Stimulated activated CD4-positive, alpha-beta T cell treated with anti-CD3 and anti-CD28 coated beads, Interleukin-12 subunit alpha, Interleukin-12 subunit beta, amount 100 ng/mL, for 48 hours (primary cell): ENCODE data around the gene MYADM.
"Not testable (repeated sequence)": the region's sequence is repeated elsewhere in the genome, so short reads cannot be mapped to it uniquely, and the experiment has no call there.

Experiments
- DNase-seq, 3 donors: peaks; one replicate each; pipeline ENCODE4 v3.0.0-alpha.2; 2020; ENCODE audit warnings: low read depth in 2 of 3, low spot score in 1 of 3

MYADM gene

DNA sequence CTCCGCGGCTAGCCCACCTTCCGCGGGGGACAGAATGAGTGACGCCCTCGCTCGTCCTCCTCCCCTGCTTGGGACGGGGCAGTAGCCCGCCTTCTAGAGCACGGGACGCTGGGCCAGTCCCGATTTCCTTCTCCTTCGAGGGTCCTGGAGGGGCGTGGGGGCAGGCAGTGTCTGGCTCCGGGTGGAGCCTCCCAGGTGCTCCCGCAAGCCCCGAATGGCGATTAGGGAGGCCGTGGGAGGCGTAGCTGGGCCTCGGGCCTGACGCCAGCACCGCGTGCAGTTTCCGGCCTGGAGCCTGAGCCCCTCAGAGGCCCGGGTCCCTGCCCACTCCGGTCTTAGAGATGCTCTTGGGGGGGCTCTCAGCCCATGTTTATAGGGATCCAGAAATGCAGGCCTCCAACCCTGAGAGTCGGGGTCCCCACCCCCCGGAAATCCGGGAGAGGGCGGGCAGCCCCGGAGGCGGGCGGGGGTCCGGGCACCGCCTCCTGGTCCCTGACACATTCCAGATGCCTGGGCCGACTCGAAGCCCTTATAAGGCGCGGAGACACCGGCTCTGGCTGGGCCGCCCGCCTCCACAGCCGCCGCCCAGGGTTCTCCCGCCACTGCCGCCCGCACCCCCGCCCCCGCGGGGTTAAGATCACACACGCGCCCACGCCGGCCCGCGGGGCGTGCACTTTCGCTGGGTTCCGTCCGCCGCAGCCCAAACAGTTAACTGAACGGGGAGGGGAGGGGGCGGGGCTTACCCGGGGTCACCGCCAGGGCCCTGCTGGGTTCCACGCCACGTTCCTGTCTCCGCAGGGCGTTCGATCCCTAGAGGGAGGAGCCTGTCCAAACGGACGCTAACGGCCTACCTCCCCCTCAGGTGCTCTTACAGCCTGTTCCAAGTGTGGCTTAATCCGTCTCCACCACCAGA is 1.5 kb downstream of the MYADM start:
- peak; percentile 73 to 81 (median 75) for DNase-seq

DNA sequence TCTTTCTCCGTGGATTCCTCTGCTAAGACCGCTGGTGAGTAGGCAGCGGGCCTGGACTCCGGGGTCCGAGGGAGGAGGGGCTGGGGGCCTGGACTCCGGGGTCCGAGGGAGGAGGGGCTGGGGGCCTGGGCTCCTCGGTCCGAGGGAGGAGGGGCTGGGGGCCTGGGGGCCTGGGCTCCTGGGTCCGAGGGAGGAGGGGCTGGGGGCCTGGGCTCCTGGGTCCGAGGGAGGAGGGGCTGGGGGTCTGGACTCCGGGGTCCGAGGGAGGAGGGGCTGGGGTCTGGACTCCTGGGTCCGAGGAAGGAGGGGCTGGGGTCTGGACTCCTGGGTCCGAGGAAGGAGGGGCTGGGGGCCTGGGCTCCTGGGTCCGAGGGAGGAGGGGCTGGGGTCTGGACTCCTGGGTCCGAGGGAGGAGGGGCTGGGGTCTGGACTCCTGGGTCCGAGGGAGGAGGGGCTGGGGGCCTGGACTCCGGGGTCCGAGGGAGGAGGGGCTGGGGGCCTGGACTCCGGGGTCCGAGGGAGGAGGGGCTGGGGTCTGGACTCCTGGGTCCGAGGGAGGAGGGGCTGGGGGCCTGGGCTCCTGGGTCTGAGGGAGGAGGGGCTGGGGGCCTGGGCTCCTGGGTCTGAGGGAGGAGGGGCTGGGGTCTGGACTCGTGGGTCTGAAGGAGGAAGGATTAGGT is 2.3 kb downstream of the MYADM start:
- not testable (repeated sequence) for DNase-seq

DNA sequence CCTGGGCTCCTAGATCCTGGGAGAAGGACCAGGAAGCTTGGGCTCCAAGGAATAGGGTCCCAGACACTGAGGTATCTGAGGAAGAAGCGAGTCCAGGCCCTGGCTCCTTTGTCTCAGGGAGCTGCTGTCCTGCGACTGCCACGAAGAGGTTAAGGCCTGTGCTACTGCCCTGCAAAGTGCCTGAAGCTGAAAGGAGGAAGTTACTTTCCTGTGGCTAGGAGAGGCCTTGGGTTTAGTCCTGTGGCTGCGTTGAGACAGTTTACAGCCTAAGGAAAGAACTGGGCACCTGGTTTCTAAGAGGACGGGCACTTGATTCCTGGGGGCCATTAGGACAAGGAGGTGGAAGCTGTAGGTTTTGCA is 2.8 kb downstream of the MYADM start:
- no peak for DNase-seq

DNA sequence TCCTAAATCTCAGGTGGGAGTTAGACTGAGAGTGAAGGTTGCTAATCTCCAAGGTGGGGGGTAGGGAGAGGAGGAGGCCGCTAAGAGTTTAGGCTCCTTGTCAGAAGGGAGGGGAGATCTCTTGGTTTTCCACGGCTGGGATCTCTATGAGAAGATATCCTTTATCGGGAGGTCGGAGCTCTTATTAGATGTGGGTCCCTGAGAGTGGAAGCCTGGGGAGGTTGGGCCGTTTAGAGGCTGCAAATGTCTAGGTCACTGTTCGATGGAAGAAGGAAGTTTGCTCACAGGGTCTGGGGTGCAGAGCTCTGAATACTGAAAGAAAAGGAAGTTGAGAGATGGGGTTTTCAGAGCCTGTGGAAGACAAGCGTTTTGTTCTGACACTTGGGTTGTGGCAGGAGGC is 3.8 kb downstream of the MYADM start:
- no peak for DNase-seq

DNA sequence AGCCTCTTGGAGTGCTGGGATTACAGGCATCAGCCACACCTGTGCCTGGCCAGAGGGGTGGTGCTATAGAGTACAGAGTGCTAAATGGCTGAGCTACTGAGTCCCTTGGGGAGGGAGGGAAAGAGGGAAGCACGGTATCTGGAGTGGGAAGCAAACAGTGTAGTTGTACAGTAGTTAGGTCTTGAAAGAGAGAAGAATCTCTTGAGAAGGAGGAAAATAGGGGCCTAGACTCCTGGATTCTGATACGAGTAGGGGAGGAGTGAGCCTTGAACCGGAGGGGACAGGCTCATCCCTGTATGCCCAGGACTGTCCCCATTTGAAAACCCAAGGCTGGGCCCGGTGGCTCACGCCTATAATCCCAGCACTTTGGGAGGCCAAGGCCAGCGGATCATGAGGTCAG is 5.1 kb downstream of the MYADM start:
- DNase-seq, result no peak

DNA sequence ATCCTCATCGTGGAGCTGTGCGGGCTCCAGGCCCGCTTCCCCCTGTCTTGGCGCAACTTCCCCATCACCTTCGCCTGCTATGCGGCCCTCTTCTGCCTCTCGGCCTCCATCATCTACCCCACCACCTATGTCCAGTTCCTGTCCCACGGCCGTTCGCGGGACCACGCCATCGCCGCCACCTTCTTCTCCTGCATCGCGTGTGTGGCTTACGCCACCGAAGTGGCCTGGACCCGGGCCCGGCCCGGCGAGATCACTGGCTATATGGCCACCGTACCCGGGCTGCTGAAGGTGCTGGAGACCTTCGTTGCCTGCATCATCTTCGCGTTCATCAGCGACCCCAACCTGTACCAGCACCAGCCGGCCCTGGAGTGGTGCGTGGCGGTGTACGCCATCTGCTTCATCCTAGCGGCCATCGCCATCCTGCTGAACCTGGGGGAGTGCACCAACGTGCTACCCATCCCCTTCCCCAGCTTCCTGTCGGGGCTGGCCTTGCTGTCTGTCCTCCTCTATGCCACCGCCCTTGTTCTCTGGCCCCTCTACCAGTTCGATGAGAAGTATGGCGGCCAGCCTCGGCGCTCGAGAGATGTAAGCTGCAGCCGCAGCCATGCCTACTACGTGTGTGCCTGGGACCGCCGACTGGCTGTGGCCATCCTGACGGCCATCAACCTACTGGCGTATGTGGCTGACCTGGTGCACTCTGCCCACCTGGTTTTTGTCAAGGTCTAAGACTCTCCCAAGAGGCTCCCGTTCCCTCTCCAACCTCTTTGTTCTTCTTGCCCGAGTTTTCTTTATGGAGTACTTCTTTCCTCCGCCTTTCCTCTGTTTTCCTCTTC is 6.3 kb downstream of the MYADM start:
- DNase-seq, result no peak

DNA sequence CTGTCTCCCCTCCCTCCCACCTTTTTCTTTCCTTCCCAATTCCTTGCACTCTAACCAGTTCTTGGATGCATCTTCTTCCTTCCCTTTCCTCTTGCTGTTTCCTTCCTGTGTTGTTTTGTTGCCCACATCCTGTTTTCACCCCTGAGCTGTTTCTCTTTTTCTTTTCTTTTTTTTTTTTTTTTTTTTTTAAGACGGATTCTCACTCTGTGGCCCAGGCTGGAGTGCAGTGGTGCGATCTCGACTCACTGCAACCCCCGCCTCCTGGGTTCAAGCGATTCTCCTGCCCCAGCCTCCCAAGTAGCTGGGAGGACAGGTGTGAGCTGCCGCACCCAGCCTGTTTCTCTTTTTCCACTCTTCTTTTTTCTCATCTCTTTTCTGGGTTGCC is 6.9 kb downstream of the MYADM start:
- DNase-seq, result no peak

DNA sequence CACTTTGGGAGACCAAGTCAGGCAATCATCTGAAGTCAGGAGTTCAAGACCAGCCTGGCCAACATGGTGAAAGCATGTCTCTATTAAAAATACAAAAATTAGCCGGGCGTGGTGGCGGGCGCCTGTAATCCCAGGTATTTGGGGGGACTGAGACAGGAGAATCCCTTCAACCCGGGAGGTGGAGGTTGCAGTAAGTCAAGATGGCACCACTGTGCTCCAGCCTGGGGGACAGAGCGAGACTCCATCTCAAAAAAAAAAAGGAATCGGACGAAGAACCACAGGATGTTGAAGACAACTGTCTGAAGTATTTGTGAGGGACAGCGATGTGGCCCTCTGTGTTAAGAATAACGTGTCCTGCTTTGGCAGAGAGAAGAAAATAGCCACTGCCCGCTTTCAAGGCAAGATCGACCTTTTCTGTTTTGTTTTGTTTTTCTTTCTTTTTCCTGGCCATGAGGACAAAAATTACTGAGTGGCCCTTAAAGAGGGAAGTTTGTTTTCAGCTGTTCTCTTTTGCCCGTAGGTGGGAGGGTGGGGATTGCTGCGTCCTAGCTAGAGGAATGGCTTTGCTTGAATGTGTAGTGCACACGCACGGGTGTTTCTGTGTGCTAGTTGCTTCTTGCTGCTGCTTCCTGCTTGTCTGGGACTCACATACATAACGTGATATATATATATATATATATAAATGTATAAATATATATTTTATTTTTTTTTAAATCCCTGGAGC is 8.1 kb downstream of the MYADM start:
- DNase-seq, result no peak

DNA sequence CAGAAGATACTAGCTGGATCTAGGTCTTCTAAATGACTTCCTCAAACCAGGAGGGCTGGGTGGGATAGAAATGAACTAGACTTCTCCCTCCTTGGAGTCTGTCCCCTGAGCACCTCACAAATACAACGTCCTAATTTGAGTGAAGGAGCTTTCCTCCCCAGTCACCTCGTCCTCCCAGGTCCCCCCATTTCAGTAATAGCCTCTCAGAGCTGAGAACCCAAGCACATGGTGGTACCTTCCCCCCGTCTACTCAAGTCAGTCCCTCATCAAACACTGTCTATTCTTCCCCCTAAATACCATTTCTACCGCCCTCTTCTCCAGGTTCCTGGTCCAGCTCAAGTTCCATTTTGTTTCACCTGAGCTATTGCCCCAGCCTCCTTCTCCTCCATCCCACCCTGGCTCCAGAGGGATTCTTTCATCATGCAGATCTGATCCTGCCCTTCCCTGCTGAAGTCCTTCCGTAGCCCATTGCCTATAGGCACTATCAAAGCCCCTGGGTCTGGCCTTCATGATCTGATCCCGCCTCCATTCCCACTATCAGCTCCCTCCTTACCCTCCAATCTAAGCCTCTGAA is 9.1 kb downstream of the MYADM start:
- DNase-seq, result no peak

DNA sequence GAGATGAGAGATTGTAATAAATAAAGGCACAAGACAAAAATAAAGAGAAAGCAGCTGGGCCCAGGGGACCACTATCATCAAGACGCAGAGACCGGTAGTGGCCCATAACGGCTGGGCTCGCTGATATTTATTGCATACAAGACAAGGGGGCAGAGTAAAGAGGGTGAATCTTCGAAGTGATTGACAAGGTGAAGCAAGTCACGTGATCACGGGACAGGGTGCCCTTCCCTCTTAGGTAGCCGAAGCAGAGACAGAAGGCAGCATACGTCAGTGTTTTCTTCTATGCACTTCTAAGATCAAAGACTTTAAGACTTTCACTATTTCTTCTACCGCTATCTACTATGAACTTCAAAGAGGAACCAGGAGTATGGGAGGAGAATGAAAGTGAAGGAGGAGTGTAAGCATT is 9.7 kb downstream of the MYADM start:
- no peak for DNase-seq

DNA sequence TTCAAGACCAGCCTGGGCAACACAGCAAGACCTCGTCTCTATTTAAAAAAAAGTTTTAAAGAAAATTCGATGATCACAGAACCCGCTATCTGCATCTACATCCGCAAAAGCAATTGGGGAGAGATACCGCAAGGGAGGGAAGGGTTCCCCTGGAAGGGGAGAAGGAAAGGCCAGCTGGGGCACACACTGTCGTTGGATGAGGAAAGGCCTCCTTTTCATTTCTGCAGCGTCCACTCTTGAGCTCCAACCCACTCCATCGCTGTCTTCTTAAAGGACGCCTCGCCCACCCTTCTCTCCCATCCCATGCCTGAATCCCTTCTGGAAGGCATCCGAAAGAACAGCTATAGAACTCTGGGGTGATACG is 11.1 kb downstream of the MYADM start:
- no peak for DNase-seq

DNA sequence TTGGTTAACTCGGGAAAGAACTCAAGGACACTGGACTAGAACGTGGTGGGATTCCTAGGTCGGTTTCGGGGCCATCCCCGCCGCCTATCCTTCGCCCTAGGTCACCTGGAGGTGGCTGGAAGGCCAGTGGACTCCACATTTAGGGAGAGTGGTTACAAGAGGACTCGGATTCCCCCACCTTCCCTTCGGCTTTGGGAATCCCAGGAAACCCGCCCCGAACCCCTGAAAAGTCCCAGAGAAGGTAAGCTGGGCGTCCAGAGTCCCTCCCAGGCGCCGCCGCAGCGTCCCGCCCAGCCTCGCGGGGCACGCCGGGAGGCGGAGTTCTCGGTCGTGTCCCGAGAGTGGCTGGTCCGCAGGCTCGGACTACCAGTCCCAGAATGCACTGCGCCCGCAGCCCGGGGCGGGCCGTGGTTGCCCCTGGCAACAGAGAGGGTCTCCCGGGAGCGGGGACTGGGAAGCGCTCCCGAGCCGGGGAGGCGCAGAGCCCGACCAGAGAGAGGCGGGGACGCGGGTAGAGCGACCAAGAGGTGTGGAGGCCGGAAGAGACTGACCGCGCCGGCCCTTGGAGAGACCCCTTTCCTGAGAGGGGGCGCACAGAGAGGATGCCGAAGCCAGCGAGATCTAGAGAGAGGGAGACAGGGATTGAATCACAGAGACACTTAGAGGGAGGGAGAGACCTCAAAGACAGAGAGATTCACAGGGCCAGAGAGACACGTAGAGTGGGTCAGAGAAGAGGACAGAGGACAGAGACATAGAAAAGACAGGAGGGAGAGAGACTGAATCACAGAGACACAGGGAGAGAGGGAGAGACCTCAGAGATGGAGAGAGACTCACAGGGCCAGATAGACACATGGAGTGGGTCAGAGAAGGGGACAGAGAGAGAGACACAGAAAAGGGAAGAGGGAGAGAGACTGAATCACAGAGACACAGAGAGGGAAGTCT is 11.7 kb downstream of the MYADM start:
- peak; percentile 68 to 84 (median 75) for DNase-seq

DNA sequence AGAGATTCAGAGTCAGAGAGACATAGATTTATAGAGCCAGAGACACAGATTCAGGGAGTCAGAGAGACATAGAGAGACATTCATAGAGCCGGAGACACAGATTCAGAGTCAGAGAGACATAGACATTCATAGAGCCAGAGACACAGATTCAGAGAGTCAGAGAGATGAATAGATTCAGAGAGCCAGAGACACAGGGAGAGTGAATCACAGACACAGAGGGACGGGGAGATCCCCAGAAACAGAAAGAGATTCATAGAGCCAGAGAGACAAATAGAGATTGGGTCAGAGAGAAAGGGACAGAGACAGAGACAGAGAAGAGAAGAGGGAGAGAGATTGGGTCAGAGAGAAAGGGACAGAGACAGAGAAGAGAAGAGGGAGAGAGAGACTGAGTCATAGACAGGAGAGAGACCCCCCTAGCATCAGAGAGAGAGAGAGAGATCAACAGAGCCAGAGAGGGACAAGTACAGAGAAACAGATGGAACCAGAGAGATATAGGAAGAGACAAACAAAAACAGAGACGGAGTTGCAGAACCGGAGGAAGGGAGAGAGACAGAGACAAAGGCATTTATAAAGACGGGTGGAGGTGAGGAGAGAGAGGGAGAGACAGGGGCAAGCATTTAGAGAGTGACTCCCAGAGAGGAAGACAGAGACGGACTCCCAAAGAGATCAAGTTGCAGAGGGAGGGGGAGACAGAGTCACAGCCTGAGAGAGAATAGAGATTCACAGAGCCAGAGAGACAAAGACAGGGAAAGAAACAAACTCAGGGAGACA is 13.2 kb downstream of the MYADM start:
- DNase-seq, result no peak

DNA sequence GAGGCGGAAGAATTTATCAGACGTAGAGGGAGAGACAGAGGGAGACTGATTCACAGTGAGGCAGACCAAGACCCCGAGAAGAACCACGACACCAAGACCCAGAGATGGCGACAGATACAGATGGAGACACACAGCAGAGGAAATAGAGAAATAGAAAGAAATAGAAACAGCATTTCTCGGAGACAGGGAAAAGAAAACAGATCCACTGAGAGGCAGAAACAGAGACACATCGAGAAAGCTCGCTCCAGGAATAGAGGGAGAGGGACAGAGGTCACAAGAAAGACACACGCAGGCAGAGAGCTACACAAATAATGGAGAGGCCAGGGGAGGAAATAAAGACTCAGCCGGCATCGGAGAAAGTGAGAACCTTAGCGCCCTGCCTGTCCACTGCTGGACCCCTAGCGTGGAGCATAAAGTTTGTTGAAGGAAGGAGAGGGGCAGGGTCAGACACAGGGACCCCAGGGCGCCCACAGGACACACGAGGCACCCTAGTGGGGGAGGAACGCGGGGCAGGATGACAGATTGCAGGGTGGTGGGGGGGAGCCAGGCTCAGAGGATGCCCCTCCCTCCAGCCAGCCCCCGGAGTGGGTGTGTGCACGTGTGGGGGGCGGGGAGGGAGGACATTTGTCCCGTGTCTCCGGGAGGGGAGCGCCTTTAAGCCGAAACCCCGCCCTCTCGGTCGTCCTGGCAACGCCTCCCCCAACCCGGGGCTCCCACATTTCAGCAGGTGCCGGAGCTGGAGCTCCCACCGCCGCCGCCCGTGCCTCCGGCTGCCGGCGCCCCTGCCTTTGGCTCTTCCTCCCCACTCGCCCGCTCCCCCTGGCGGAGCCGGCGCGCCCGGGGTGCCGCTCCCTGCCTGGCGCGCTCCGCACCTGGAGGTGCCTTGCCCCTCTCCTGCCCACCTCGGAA is 14.1 kb downstream of the MYADM start, which contains the start of gene PRKCG:
Gene PRKCG (plus strand): TSS at position 716 of the 909 bp plus-strand sequence. CDS start 298 bp downstream, outside the sequence.
- DNase-seq, result no peak

DNA sequence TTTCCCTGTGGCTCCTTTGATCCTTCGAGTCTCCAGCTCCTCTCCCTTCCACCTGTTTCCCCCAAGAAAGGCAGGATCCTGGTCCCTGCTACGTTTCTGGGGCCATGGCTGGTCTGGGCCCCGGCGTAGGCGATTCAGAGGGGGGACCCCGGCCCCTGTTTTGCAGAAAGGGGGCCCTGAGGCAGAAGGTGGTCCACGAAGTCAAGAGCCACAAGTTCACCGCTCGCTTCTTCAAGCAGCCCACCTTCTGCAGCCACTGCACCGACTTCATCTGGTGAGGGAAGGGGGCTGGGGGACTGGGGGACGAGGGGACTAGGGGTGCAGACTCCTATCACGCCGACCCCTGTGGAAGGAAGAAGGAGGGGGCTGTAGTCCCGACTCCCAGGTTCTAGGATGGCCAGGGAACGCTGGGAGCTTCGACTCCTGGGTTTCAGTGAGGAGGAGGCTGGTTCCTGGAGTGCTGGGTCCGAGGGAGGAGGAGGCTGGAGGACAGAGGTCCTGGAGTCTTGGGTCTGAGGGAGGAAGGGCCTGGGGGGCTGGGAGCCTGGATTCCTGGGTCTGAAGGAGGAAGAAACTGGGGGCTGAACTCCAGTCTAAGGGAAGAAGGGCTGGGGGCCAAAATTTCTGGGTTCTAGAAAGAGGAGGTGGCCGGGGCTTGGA is 14.8 kb downstream of the MYADM start:
- no peak for DNase-seq

DNA sequence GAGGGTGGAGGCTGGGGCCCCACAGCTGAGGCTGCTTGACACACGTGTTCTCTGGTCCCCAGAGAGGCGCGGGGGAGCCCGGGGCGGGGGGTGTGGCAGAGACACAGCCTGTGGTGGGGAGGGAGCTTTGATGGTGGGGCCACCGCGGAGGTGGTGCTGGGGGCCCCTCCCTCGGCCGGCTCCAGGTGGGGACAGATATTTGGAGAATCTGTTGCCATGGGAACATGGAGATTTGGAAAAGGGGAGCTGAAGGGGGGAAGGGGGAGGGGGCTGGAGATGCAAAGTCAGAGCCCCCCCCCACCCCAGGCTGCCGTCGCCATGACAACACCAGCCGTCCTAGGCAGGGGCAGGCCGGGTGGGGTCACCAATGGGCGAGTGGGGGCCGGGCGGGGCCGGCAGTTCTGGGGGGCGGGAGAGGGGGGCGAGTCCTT is 15.6 kb downstream of the MYADM start:
- DNase-seq, result no peak

DNA sequence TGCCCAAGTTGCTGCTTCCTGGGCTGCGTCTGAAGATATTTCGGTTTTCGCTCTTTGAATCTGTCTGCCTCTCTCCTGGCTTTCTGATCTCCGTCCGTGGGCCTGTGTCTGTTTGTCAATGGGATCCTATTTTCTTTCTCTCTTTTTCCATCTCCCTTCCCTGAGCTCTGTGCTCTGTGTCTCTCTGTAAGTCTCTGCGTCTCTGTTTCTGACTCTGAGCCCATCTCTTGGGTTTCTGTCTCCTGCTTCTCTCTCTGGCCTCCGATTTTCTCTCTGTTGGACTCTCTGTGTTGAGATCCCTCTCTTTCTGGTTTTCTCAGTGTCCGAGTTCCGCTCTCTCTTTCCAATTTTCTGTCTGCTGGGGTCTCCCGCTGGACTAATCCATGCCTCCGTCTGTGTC is 16.1 kb downstream of the MYADM start:
- DNase-seq, result no peak
